ENCODE results near the gene PADI4.

DNA sequence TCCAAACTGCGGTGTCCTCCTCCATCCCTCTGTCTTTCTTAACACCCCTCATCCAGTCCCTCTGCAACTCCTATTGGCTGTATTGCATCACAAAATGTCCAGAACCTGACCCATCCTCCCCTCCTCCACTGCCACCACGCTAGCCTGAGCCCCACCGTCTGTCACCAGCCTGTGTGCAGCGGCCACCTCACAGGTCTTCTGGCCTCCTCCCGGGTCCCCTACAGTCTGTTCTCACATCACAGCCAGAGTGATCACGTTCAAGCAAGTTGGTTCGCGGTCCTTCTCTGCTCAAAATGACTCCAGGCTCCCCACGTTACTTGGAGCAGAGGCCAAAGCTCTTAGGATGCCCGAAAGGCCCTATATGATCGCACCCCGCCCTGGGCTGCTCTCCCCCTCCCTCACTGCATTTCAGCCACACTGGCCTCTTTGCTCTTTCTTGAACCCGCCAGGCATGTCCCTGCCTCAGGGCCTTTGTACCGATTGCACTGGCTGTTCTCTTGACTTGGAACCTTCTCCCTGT lies 2.4 kb upstream of the PADI4 start:
- TF ChIP-seq, protein P1, sequence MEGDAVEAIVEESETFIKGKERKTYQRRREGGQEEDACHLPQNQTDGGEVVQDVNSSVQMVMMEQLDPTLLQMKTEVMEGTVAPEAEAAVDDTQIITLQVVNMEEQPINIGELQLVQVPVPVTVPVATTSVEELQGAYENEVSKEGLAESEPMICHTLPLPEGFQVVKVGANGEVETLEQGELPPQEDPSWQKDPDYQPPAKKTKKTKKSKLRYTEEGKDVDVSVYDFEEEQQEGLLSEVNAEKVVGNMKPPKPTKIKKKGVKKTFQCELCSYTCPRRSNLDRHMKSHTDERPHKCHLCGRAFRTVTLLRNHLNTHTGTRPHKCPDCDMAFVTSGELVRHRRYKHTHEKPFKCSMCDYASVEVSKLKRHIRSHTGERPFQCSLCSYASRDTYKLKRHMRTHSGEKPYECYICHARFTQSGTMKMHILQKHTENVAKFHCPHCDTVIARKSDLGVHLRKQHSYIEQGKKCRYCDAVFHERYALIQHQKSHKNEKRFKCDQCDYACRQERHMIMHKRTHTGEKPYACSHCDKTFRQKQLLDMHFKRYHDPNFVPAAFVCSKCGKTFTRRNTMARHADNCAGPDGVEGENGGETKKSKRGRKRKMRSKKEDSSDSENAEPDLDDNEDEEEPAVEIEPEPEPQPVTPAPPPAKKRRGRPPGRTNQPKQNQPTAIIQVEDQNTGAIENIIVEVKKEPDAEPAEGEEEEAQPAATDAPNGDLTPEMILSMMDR (IDR thresholded peaks at IDR 0.05): no peak
- TF ChIP-seq POLR2A (IDR thresholded peaks at IDR 0.05): no peak

All from Peyer's patch (tissue), 4 donors.